ENCODE results near the gene TUBA1B.
"Not testable (repeated sequence)": the region's sequence is repeated elsewhere in the genome, so short reads cannot be mapped to it uniquely, and the experiment has no call there.

TUBA1B gene

GRCh38 chr12:49131051-49131893 lies at the start of gene TUBA1B:
Gene TUBA1B (minus strand): TSS chr12:49131395. CDS start chr12:49131300, 95 bp downstream.
- H3K9me3 ChIP-seq (ENCODE audit: control insufficient read depth, low read length): no peaks in the 10 kb centered on the region
- H3K27ac ChIP-seq: peak within 1 kb of the TSS; percentile 96
- H3K36me3 ChIP-seq (ENCODE audit: control insufficient read depth, insufficient read depth, low read length): no peaks in the 10 kb centered on the region
- TF ChIP-seq CTCF (IDR thresholded peaks at IDR 0.05): no peak
- H3K4me1 ChIP-seq: peaks cover 11% of the 10 kb centered on the region
- peak within 1 kb of the TSS; percentile 79 for H3K4me2 ChIP-seq (ENCODE audit: low read length)
- H3K4me3 ChIP-seq (ENCODE audit: low read depth, low read length): peak within 1 kb of the TSS; percentile 95
- peaks cover 2% of the 10 kb centered on the region for H3K79me2 ChIP-seq
- H3K27me3 ChIP-seq (ENCODE audit: control insufficient read depth, insufficient read depth, low read length): no peaks in the 10 kb centered on the region
- H2AFZ ChIP-seq: peak within 1 kb of the TSS; percentile 88
- peak within 1 kb of the TSS; percentile 99 for H3K9ac ChIP-seq

GRCh38 chr12:49174218-49174617 lies 43.0 kb upstream of the TUBA1B start:
- no peaks in the 10 kb centered on the region for H3K36me3 ChIP-seq (ENCODE audit: control insufficient read depth, insufficient read depth, low read length)
- no peaks in the 10 kb centered on the region for H3K4me1 ChIP-seq
- no peaks in the 10 kb centered on the region for H3K9me3 ChIP-seq (ENCODE audit: control insufficient read depth, low read length)
- H3K27ac ChIP-seq: no peak overlapping the region
- no peak for TF ChIP-seq CTCF (IDR thresholded peaks at IDR 0.05)
- H3K4me3 ChIP-seq (ENCODE audit: low read depth, low read length): no peak overlapping the region
- H3K9ac ChIP-seq: no peak overlapping the region
- no peak overlapping the region for H3K4me2 ChIP-seq (ENCODE audit: low read length)
- H3K27me3 ChIP-seq (ENCODE audit: control insufficient read depth, insufficient read depth, low read length): no peaks in the 10 kb centered on the region
- H2AFZ ChIP-seq: no peak overlapping the region
- no peaks in the 10 kb centered on the region for H3K79me2 ChIP-seq

- H3K9me3 ChIP-seq (ENCODE audit: control insufficient read depth, low read length): no peaks in the 10 kb centered on the region
- no peaks in the 10 kb centered on the region for H3K27me3 ChIP-seq (ENCODE audit: control insufficient read depth, insufficient read depth, low read length)
- H3K36me3 ChIP-seq (ENCODE audit: control insufficient read depth, insufficient read depth, low read length): no peaks in the 10 kb centered on the region
- H3K79me2 ChIP-seq: no peaks in the 10 kb centered on the region
- no peak overlapping the region for H3K27ac ChIP-seq
- no peak overlapping the region for H3K4me3 ChIP-seq (ENCODE audit: low read depth, low read length)
- TF ChIP-seq CTCF (IDR thresholded peaks at IDR 0.05): no peak
- H2AFZ ChIP-seq: no peak overlapping the region
- H3K4me2 ChIP-seq (ENCODE audit: low read length): no peak overlapping the region
- no peak overlapping the region for H3K9ac ChIP-seq
- H3K4me1 ChIP-seq: no peaks in the 10 kb centered on the region
Observed at GRCh38 chr12:49170924-49171323, 39.7 kb upstream of the TUBA1B start.

- no peaks in the 10 kb centered on the region for H3K9me3 ChIP-seq (ENCODE audit: control insufficient read depth, low read length)
- TF ChIP-seq CTCF (IDR thresholded peaks at IDR 0.05): no peak
- H3K9ac ChIP-seq: no peak overlapping the region
- H3K27me3 ChIP-seq (ENCODE audit: control insufficient read depth, insufficient read depth, low read length): no peaks in the 10 kb centered on the region
- no peak overlapping the region for H2AFZ ChIP-seq
- no peak overlapping the region for H3K4me2 ChIP-seq (ENCODE audit: low read length)
- H3K36me3 ChIP-seq (ENCODE audit: control insufficient read depth, insufficient read depth, low read length): no peaks in the 10 kb centered on the region
- H3K27ac ChIP-seq: no peak overlapping the region
- H3K79me2 ChIP-seq: no peaks in the 10 kb centered on the region
- H3K4me1 ChIP-seq: no peaks in the 10 kb centered on the region
- H3K4me3 ChIP-seq (ENCODE audit: low read depth, low read length): no peak overlapping the region
Observed at GRCh38 chr12:49165114-49165513, 33.9 kb upstream of the TUBA1B start.

GRCh38 chr12:49161901-49162300 lies 30.7 kb upstream of the TUBA1B start:
- H3K9me3 ChIP-seq (ENCODE audit: control insufficient read depth, low read length); H3K27me3 ChIP-seq (ENCODE audit: control insufficient read depth, insufficient read depth, low read length); H3K4me1 ChIP-seq; H3K27ac ChIP-seq; H3K36me3 ChIP-seq (ENCODE audit: control insufficient read depth, insufficient read depth, low read length); H3K79me2 ChIP-seq; H3K9ac ChIP-seq; H3K4me3 ChIP-seq (ENCODE audit: low read depth, low read length); H3K4me2 ChIP-seq (ENCODE audit: low read length); H2AFZ ChIP-seq: not testable (repeated sequence)

Measured in parathyroid adenoma (tissue), 2 donors.